DMS53 treated with DMSO at 0.1 percent for 48 hours (cell line): ENCODE data around the gene DPH6.

Experiments
- DNase-seq: peaks from one replicate; lab custom pipeline; 2025; ENCODE audit not compliant: unreplicated experiment; lab: John Stamatoyannopoulos, UW

The DPH6 gene

DNA sequence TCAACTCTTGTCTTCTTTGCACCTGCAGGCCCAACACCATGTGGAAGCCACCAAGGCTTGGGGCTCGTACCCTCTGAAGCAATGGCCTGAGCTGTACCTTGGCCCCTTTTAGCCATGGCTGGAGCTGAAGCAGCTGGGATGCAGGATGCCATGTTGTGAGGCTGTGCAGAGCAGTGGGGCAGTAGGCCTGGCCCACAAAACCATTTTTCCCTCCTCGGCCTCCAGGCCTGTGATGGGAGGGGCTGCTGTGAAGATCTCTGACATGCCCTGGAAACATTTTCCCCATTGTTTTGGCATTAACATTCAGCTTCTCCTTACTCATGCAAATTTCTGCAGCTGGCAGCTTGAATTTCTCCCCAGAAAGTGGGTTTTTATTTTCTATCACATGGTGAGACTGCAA, 58.5 kb downstream of the DPH6 start:
- no peak for DNase-seq

- DNase-seq, result no peak
Measured at GRCh38 chr15:35486296-35486695, 59.7 kb downstream of the DPH6 start.

- DNase-seq, result no peak
Measured at GRCh38 chr15:35485411-35485810, 60.6 kb downstream of the DPH6 start.

- DNase-seq, result no peak
Measured at GRCh38 chr15:35484231-35484945, 61.6 kb downstream of the DPH6 start.

GRCh38 chr15:35481992-35482391, 64.0 kb downstream of the DPH6 start:
- DNase-seq, result peak; percentile 11

GRCh38 chr15:35481064-35481463, 64.9 kb downstream of the DPH6 start:
- DNase-seq, result no peak

DNA sequence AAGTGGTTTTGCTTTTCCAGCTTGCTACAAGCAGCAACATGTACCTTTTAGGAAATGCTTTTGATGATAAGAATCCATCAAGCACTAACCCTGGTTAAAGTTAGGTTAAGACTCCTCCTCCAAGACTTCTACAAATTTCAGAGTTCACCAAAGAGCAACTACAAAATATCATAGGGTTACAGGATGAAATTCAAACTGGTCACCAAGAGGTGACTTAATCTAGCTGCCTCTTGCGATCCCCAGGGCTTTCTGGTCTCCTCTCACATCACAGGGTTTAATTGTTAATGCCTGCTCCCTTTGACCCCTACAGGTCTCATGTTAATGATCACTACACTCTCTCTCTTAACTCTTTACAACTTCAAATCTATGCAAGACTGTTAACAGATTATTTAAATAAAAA, 66.5 kb downstream of the DPH6 start:
- no peak for DNase-seq

DNA sequence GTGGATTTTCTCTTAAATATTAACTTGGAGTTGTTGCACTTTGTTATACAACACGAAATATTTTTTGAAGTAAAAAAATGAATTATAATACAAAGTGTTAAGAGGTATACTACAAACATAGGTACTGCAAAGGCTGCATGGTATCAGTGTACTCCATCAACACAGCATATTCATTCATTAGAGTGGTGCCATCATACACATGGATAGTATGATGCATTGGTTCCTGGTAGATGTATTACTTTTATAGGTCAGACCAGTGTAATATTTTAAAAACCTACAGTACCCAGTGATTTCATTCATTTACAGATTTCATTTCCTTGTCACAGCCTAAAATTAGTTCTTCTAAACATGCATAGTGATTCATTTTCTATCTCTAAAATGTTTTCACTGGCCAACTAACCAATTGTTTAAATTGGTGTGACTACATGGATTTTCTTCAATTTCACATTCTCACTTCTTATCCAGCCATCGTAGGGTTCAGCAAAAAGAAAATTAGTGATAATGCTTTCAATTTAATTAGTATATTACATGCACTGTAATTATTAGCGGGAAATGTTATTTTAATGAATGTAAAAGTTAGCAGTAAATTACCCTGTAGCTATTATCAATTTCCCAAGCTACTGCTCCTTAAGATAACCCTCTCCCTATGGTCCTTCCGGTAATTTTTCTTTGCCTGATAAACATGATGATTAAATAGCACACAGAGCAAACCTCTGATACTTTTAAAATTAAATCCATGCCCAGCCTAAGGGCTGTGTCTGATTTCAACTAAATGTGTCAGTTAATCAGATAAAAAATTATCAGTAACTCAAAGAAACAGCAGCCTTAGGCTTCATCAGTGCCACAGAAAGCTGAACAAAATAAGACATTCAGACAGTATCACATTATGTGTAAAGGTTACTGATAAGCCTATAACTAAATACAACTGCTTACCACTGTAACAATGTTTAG, 68.4 kb downstream of the DPH6 start:
- DNase-seq, result no peak

DNA sequence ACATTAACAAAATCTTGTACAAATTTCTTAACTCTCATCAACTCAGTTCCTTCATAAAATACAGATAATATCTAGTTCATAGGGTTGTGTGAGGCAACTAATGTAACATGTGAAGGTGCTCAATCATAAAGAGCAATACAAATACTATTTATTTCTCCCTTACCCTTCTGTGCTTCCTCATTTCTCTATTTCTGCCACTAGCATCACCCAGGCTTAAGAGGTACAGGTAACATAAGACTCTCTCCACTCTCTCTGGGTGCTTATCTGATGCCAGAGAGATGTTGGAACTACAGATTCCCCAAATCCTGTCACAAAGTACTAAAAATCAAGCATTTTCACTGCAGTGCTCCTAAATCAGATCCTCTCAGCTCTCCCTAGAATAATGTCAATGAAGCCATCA, 74.9 kb downstream of the DPH6 start:
- no peak for DNase-seq

DNA sequence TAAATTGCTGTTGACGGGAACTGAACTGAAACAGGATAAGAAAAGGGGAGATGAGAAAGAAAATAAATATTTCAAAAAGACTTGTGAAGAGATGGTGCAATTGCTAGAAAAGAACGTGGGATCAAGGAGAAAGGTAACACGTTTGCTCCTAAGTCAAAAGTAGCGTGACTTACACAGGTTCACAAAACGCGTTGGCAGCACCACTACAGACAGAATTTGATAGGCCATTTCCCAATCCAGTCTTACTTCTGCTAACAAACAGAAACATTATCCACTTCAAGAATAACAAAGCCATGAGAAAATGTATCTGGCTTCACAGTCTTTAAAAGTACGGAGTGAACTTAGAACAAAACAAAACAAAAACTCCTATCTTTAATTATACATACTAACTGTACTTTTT, 75.5 kb downstream of the DPH6 start:
- DNase-seq, result no peak

DNA sequence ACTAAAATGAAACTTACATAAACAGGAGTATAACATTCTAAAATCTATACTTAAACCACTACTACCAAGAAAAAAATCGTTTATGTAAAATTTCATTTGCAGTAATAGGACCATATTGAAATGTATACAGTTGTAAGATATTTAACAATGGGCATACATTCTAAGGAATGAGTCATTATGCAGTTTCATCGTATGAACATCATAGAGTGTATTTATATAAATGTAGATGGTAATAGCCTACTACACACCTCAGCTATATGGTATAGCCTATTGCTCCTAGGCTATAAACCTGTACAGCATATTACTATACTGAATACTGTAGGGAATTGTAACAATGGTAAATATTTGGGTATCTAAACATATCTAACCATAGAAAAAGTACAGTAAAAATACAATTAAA, 79.5 kb downstream of the DPH6 start:
- no peak for DNase-seq

- no peak for DNase-seq
Measured at GRCh38 chr15:35465783-35466182, 80.2 kb downstream of the DPH6 start.

DNA sequence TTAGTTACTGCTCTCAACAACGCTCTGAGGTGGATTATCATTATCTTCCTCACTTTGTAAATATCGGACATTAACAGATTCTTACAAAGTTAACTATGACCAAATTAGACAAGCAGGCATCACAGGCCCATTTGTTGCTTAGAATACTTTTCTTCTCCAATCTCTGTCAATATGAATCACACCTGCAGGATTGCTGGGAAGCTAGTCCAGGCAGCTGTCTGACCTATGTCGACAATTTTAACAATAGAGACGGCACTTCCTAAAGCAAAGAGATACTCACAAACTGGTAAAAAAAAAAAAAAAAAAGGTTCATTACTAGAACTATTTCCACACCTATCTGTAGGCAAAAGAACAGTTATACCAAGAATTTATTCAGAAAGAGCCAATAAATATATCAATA, 85.3 kb downstream of the DPH6 start:
- no peak for DNase-seq

- no peak for DNase-seq
Measured at GRCh38 chr15:35458176-35458856, 87.6 kb downstream of the DPH6 start.

GRCh38 chr15:35455201-35455600, 90.8 kb downstream of the DPH6 start:
- no peak for DNase-seq

DNA sequence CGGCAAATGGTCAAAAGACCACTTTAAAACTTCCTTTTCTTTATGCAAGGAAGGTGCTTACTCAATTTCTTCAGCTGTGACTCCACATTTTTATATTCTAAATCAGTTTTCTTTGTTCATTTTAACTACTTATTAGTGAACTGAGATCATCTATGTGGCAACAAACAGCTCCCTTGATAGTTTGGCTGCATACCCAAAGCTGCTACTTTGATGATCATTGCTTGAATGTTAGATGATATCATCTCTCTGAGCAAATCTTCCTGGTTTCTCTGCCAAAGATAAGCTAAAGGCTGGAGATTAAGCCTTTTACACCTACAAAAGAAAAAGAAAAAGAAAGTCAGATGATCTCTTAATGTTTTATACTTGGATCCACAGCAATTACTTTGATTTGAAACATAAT, 95.5 kb downstream of the DPH6 start:
- DNase-seq, result no peak

DNA sequence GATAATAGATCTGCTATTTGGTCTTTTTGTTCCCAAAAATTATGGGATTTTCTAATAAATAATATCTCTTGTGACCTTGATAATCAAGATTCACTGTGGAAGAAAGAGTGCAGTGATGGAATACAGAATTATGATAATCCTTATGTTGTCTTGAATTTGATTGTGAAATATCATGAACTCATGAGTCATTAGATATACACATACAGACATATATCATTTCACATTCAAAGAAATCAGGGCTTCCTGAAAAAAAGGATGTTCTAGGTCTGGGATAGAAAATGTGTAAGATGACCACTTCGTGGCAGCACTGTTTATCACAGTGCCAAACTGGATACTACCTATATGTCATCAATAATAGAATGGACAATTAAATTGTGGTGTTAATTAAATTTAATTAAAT, 97.7 kb downstream of the DPH6 start:
- no peak for DNase-seq

DNA sequence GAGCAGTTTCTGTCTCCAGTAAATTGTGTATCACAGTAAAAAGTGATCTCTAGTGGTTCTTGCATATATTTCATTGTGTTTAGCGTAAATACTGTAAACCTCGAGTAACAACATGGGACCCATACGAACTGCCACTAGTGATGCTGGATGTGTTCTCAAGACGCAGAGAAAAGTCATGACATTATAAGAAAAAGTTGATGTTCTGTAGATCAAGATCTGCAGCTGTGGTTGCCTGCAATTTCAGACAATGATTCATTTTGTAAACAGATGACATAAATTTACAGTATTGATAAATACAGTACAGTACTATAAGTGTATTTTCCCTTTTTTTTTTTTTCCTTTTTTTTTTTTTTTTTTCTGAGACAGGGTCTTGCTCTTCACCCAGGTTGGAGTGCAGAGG, 100.1 kb downstream of the DPH6 start:
- no peak for DNase-seq

DNA sequence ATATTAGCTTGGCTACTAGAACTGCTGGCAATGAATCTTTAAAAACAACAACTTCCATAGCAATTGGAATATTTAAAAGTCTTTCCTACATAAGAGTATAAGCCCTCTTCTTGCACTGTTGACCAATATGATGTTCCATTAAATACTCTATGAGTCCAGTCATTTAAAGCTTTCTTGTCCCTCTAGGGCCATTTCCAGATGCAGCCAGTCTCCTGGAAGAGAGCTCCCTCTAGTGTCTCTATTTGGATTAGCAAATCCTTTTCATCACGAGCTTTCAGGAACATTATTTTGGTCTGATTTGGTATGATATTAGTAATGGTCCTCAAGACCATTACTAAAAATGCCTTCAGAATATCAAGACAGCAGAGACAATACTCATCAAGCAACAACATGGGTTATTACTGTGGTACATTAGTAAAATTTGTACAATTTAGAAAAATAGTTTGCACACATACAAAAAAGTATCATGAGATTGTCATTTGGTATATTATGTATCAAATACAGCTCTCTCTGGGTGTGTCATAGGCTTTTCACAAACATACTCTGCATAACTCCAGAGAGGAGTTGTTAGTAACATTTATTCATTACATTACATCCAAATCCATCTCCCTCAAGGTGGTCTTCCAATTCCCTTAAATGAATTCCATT, 101.3 kb downstream of the DPH6 start:
- peak; percentile 31 for DNase-seq

GRCh38 chr15:35443376-35443775, 102.6 kb downstream of the DPH6 start:
- DNase-seq, result no peak

DNA sequence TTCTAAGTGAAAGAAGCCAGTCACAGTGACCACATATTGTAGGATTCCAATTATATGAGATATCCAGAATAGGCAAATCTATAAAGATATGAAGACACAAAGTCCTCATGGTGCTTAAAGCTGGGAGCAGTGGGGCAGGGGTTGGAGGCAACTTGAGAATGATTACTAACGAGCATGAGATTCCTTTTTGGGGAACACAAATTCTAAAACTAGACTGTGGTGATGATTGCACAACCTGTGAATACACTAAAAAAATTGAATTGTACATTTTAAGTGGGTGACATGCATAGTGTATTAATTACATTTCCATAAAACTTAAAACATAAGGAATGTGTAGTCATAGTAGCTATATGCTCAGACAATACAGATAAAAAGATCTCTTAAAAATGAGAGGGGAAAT, 103.2 kb downstream of the DPH6 start:
- no peak for DNase-seq
